Stimulated activated CD4-positive, alpha-beta T cell treated with anti-CD3 and anti-CD28 coated beads, TNF-alpha, amount 100 ng/mL, for 4 hours (primary cell): ENCODE measurements around the gene RFX1.
"Not testable (repeated sequence)": the region's sequence is repeated elsewhere in the genome, so short reads cannot be mapped to it uniquely, and the experiment has no call there.

Experiments used
- DNase-seq, 3 experiments: peaks; one replicate each; pipeline ENCODE4 v3.0.0-alpha.2; 2020; ENCODE audit warnings: low read depth in 3 of 3

Gene RFX1

GRCh38 chr19:14006085-14006765, at the start of gene RFX1:
TSS of gene RFX1 (minus strand) at chr19:14006320. CDS start at chr19:13993843, 12,477 bp downstream.
- peak; percentile 99 to 100 (median 100) for DNase-seq

- no peak for DNase-seq
Measured at GRCh38 chr19:14055396-14055795, 49.3 kb upstream of the RFX1 start.

GRCh38 chr19:14054721-14055120, 48.6 kb upstream of the RFX1 start:
- no peak for DNase-seq

- DNase-seq = no peak
Measured at GRCh38 chr19:14054099-14054498, 48.0 kb upstream of the RFX1 start.

GRCh38 chr19:14053500-14053899, 47.4 kb upstream of the RFX1 start:
- DNase-seq = no peak

- no peak for DNase-seq
Measured at GRCh38 chr19:14053032-14053431, 46.9 kb upstream of the RFX1 start.

GRCh38 chr19:14052470-14052869, 46.4 kb upstream of the RFX1 start:
- no peak for DNase-seq

- DNase-seq = no peak
Measured at GRCh38 chr19:14051980-14052379, 45.9 kb upstream of the RFX1 start.

- DNase-seq = not testable (repeated sequence)
Measured at GRCh38 chr19:14050961-14051360, 44.8 kb upstream of the RFX1 start.

- DNase-seq = no peak
Measured at GRCh38 chr19:14050512-14050911, 44.4 kb upstream of the RFX1 start.

- DNase-seq = peak; percentile 61 to 64 (median 62)
Measured at GRCh38 chr19:14048443-14049153, 42.5 kb upstream of the RFX1 start.

- DNase-seq = not testable (repeated sequence)
Measured at GRCh38 chr19:14047866-14048265, 41.7 kb upstream of the RFX1 start.

- not testable (repeated sequence) for DNase-seq
Measured at GRCh38 chr19:14042659-14043608, 36.8 kb upstream of the RFX1 start.

- DNase-seq = no peak
Measured at GRCh38 chr19:14039181-14039580, 33.1 kb upstream of the RFX1 start.

GRCh38 chr19:14035706-14036105, 29.6 kb upstream of the RFX1 start:
- DNase-seq = no peak

GRCh38 chr19:14035159-14035558, 29.0 kb upstream of the RFX1 start:
- DNase-seq = not testable (repeated sequence)

GRCh38 chr19:14033946-14034345, 27.8 kb upstream of the RFX1 start:
- DNase-seq = no peak

GRCh38 chr19:14031719-14032480, 25.8 kb upstream of the RFX1 start, which contains the start of gene IL27RA:
TSS of gene IL27RA (plus strand) at chr19:14031762. CDS start at chr19:14031873, 111 bp downstream.
- peak; percentile 61 to 86 (median 70) for DNase-seq

GRCh38 chr19:14030997-14031718, 25.0 kb upstream of the RFX1 start:
- DNase-seq = peak in 1 of 3 experiments; percentile 82

GRCh38 chr19:14028901-14029300, 22.8 kb upstream of the RFX1 start:
- DNase-seq = no peak
